Ovary (tissue), 3 donors: ENCODE measurements around the gene DHX57.

Experiments used
- EP300 ChIP-seq: sonication (generic); formaldehyde crosslinking; IDR thresholded peaks from one replicate; pipeline ENCODE4 v1.6.1; 2017; ENCODE audit warnings: antibody characterized with exemption
- POLR2A ChIP-seq: fragments of 450-650 bp; IDR thresholded peaks from one replicate; pipeline ENCODE4 v1.6.1; 2017; ENCODE audit warnings: antibody characterized with exemption, mild to moderate bottlenecking, moderate library complexity
- TF ChIP-seq, protein P1 (sequence below), 3 donors: fragments of 450-650 bp in 2 of 3; fragments of 200-600 bp in 1 of 3; IDR thresholded peaks; one replicate each; pipeline versions ENCODE4 v1.5.1 to v1.8.0; 2016 to 2022; ENCODE audit warnings: antibody characterized with exemption in 3 of 3, mild to moderate bottlenecking in 1 of 3
- donor health status: DM: no; HTN: no; CAD: no.

DNA sequence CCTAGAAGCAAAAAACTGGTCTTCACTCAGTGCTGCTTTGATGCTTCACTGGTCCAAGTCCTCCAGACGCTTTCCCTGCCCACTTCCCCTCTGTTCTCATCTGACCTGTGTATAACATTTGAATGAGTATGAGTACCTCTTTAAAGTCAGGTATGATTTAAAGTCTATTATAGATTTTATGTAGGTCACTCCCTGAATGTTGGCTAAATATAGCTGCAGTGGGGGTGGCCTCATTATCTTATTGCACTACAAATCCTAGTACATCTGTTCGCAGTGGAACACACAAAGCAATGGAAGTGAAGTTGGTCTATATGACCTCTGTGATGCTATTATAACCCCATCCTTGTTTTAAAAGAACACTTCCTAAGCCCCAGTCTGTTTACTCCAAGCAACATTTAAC, 47.2 kb upstream of the DHX57 start:
- TF ChIP-seq, protein P1, sequence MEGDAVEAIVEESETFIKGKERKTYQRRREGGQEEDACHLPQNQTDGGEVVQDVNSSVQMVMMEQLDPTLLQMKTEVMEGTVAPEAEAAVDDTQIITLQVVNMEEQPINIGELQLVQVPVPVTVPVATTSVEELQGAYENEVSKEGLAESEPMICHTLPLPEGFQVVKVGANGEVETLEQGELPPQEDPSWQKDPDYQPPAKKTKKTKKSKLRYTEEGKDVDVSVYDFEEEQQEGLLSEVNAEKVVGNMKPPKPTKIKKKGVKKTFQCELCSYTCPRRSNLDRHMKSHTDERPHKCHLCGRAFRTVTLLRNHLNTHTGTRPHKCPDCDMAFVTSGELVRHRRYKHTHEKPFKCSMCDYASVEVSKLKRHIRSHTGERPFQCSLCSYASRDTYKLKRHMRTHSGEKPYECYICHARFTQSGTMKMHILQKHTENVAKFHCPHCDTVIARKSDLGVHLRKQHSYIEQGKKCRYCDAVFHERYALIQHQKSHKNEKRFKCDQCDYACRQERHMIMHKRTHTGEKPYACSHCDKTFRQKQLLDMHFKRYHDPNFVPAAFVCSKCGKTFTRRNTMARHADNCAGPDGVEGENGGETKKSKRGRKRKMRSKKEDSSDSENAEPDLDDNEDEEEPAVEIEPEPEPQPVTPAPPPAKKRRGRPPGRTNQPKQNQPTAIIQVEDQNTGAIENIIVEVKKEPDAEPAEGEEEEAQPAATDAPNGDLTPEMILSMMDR (IDR thresholded peaks at IDR 0.05) = no peak
- TF ChIP-seq EP300 (no peak), POLR2A (no peak)
